ENCODE measurements around the gene ZNF423. TPM values are rescaled to one million over a fixed set of nuclear protein-coding genes. Genes with fewer than 3 reads are reported as not detected.

ZNF423 gene
- total RNA-seq, 1 donor from 2014 or later: 22.5 TPM

GRCh38 chr16:49750341-49751000 lies 105.4 kb downstream of the ZNF423 start:
- peak; percentile 65 for DNase-seq

- no peak for DNase-seq
These were observed 106.1 kb downstream of the ZNF423 start for GRCh38 chr16:49749816-49750215.

- DNase-seq: peak; percentile 92
These were observed 107.6 kb downstream of the ZNF423 start for GRCh38 chr16:49748322-49748721.

GRCh38 chr16:49747654-49748053 lies 108.3 kb downstream of the ZNF423 start:
- no peak for DNase-seq

GRCh38 chr16:49746545-49746944 lies 109.4 kb downstream of the ZNF423 start:
- DNase-seq: no peak

GRCh38 chr16:49745311-49745747 lies 110.6 kb downstream of the ZNF423 start:
- DNase-seq: no peak

- DNase-seq: no peak
These were observed 111.4 kb downstream of the ZNF423 start for GRCh38 chr16:49744244-49745220.

- no peak for DNase-seq
These were observed 112.3 kb downstream of the ZNF423 start for GRCh38 chr16:49743658-49744057.

GRCh38 chr16:49743203-49743464 lies 112.8 kb downstream of the ZNF423 start:
- DNase-seq: no peak

GRCh38 chr16:49742428-49743202 lies 113.3 kb downstream of the ZNF423 start:
- DNase-seq: no peak

- peak; percentile 62 for DNase-seq
These were observed 115.7 kb downstream of the ZNF423 start for GRCh38 chr16:49740256-49740655.

- DNase-seq: no peak
These were observed 116.5 kb downstream of the ZNF423 start for GRCh38 chr16:49739381-49739780.

- no peak for DNase-seq
These were observed 117.1 kb downstream of the ZNF423 start for GRCh38 chr16:49738832-49739231.

- no peak for DNase-seq
These were observed 117.9 kb downstream of the ZNF423 start for GRCh38 chr16:49738001-49738400.

- DNase-seq: no peak
These were observed 118.4 kb downstream of the ZNF423 start for GRCh38 chr16:49737541-49737940.

- DNase-seq: peak; percentile 78
These were observed 121.6 kb downstream of the ZNF423 start for GRCh38 chr16:49734331-49734730.

- no peak for DNase-seq
These were observed 122.5 kb downstream of the ZNF423 start for GRCh38 chr16:49733313-49734009.

GRCh38 chr16:49731911-49732310 lies 124.0 kb downstream of the ZNF423 start:
- DNase-seq: no peak

GRCh38 chr16:49730772-49731171 lies 125.1 kb downstream of the ZNF423 start:
- DNase-seq: no peak

GRCh38 chr16:49727611-49728010 lies 128.3 kb downstream of the ZNF423 start:
- DNase-seq: no peak

GRCh38 chr16:49726155-49726554 lies 129.8 kb downstream of the ZNF423 start:
- no peak for DNase-seq

GRCh38 chr16:49725651-49726050 lies 130.3 kb downstream of the ZNF423 start:
- DNase-seq: no peak

Measured in tongue (tissue), 2 donors.